Measurements from ENCODE around the gene TXNDC15. TPM values are rescaled to one million over a fixed set of nuclear protein-coding genes. Genes with fewer than 3 reads are reported as not detected.
A peak's percentile ranks its signal among the peaks of the same experiment; 100 is the strongest.

Gene TXNDC15
- total RNA-seq, 4 donors from 2014 or later = 68.5 to 119 (median 82.6) TPM

GRCh38 chr5:134944630-134945029, 70.5 kb downstream of the TXNDC15 start:
- no peak for ATAC-seq
- 50 to 58% methylated on average over 1 of the region's 1 CpG for WGBS, 2 donors (ENCODE audit: low coverage in 1 of 2)
- no peaks in the 10 kb centered on the region for H3K9me3 ChIP-seq
- peaks cover 0 to 13% (median 3%) of the 10 kb centered on the region in 3 donors for H3K4me1 ChIP-seq
- no peak overlapping the region for H3K4me3 ChIP-seq
- peaks cover 0 to 8% of the 10 kb centered on the region in 2 donors for H3K36me3 ChIP-seq
- no peaks in the 10 kb centered on the region for H3K27me3 ChIP-seq
- TF ChIP-seq POLR2AphosphoS5 (IDR thresholded peaks at IDR 0.05) (no peak), EP300 (IDR thresholded peaks at IDR 0.05) (no peak), CTCF (IDR thresholded peaks at IDR 0.05) (no peak), POLR2A (IDR thresholded peaks at IDR 0.05) (no peak)
- H3K27ac ChIP-seq = no peak overlapping the region

- Histone ChIP-seq H3K36me3 (peaks cover 0 to 3% of the 10 kb centered on the region in 2 donors), H3K4me3 (no peak overlapping the region), H3K27me3 (no peaks in the 10 kb centered on the region), H3K9me3 (no peaks in the 10 kb centered on the region), H3K27ac (no peak overlapping the region), H3K4me1 (peaks cover 0 to 16% (median 3%) of the 10 kb centered on the region in 3 donors)
- WGBS, 2 donors (ENCODE audit: low coverage in 1 of 2) = 59 to 77% methylated on average over 2 of the region's 2 CpGs
- no peak for ATAC-seq
- TF ChIP-seq POLR2A (IDR thresholded peaks at IDR 0.05) = no peak
- TF ChIP-seq CTCF (IDR thresholded peaks at IDR 0.05) = no peak
- no peak for TF ChIP-seq EP300 (IDR thresholded peaks at IDR 0.05)
- no peak for TF ChIP-seq POLR2AphosphoS5 (IDR thresholded peaks at IDR 0.05)
These were observed 70.9 kb downstream of the TXNDC15 start for GRCh38 chr5:134945041-134945440.

GRCh38 chr5:134948911-134949310, 74.7 kb downstream of the TXNDC15 start:
- peak overlapping the region in 3 of 4 donors; percentile 2 to 67 (median 22) for H3K27ac ChIP-seq

GRCh38 chr5:134949316-134949715, 75.1 kb downstream of the TXNDC15 start:
- H3K9me3 ChIP-seq = peaks cover 0 to 5% (median 0%) of the 10 kb centered on the region in 3 donors
- ATAC-seq = no peak
- H3K4me1 ChIP-seq = peaks cover 0 to 16% (median 3%) of the 10 kb centered on the region in 3 donors
- no peaks in the 10 kb centered on the region for H3K27me3 ChIP-seq
- peak overlapping the region in 3 of 4 donors; percentile 2 to 67 (median 22) for H3K27ac ChIP-seq
- 22 to 43% methylated on average over 4 to 5 of the region's 5 CpGs for WGBS, 2 donors (ENCODE audit: low coverage in 1 of 2)
- H3K36me3 ChIP-seq = no peaks in the 10 kb centered on the region
- TF ChIP-seq CTCF (IDR thresholded peaks at IDR 0.05) = no peak
- TF ChIP-seq POLR2AphosphoS5 (IDR thresholded peaks at IDR 0.05) = no peak
- TF ChIP-seq POLR2A (IDR thresholded peaks at IDR 0.05) = no peak
- TF ChIP-seq EP300 (IDR thresholded peaks at IDR 0.05) = no peak
- no peak overlapping the region for H3K4me3 ChIP-seq

More at GRCh38 chr5:134948911-134949310, 74.7 kb downstream of the TXNDC15 start:
- peak; percentile 62 for ATAC-seq
- no peak for TF ChIP-seq CTCF (IDR thresholded peaks at IDR 0.05)
- TF ChIP-seq EP300 (IDR thresholded peaks at IDR 0.05) = no peak
- TF ChIP-seq POLR2AphosphoS5 (IDR thresholded peaks at IDR 0.05) = no peak
- TF ChIP-seq POLR2A (IDR thresholded peaks at IDR 0.05) = no peak
- peaks cover 0 to 1% (median 0%) of the 10 kb centered on the region in 3 donors for H3K9me3 ChIP-seq
- H3K36me3 ChIP-seq = no peaks in the 10 kb centered on the region
- H3K4me1 ChIP-seq = peaks cover 0 to 16% (median 3%) of the 10 kb centered on the region in 3 donors
- no peak overlapping the region for H3K4me3 ChIP-seq
- no peaks in the 10 kb centered on the region for H3K27me3 ChIP-seq
- WGBS, 2 donors (ENCODE audit: low coverage in 1 of 2) = 57 to 58% methylated on average over 1 of the region's 5 CpGs

Small RNAs within 50 kb of the gene (small RNA-seq; reads per million reads assigned to genes)
- gene MIR4461 (0 reads per million in 4 donors), gene MTND3P25 (0 reads per million in 4 donors), gene MTND4LP30 (0 reads per million in 4 donors)

Other genes starting within 250 kb of the TXNDC15 start
- gene SAR1B, start 241.5 kb upstream of the TXNDC15 start, total RNA-seq = 10 to 100 TPM; 40.1 to 45.0 (median 41.8) TPM
- 10 to 100 TPM; 13.0 to 18.3 (median 14.7) TPM for gene SEC24A, start 225.6 kb upstream of the TXNDC15 start, total RNA-seq
- 10 to 100 TPM; 35.7 to 47.3 (median 43.5) TPM for gene CAMLG, start 135.8 kb upstream of the TXNDC15 start, total RNA-seq
- 10 to 100 TPM; 30.4 to 53.5 (median 40.2) TPM for gene DDX46, start 115.6 kb upstream of the TXNDC15 start, total RNA-seq
- 10 to 100 TPM; 47.3 to 92.3 (median 70.7) TPM for gene C5orf24, start 28.4 kb upstream of the TXNDC15 start, total RNA-seq
- 10 to 100 TPM in 2 of 4 donors, 1 to 10 TPM in 2; 8.3 to 10.8 (median 9.5) TPM for gene PCBD2, start 30.8 kb downstream of the TXNDC15 start, total RNA-seq
- under 1 TPM in 2 of 4 donors, not detected in 2; 0.62 to 0.78 TPM for gene CATSPER3, start 93.5 kb downstream of the TXNDC15 start, total RNA-seq
- gene PITX1, start 159.9 kb downstream of the TXNDC15 start, total RNA-seq = 100 to 1,000 TPM in 2 of 4 donors, 10 to 100 TPM in 2; 17.0 to 182 (median 79.6) TPM